GM12873 (cell line): ENCODE results near the gene SMYD1.

ENCODE experiments used
- CTCF ChIP-seq: IDR thresholded peaks from 2 replicates; pipeline ENCODE4 v1.5.1; 2012; ENCODE audit warnings: low read depth, mild to moderate bottlenecking, moderate library complexity, low read length, control low read depth; ENCODE audit not compliant: insufficient read depth; ENCODE audit errors: missing control alignments

SMYD1 gene

GRCh38 chr2:88051792-88052191 lies 15.8 kb upstream of the SMYD1 start:
- no peak for TF ChIP-seq CTCF

GRCh38 chr2:88053296-88053695 lies 14.3 kb upstream of the SMYD1 start:
- no peak for TF ChIP-seq CTCF

GRCh38 chr2:88053934-88054781 lies 13.5 kb upstream of the SMYD1 start:
- TF ChIP-seq CTCF = no peak

GRCh38 chr2:88054782-88055370 lies 12.7 kb upstream of the SMYD1 start:
- TF ChIP-seq CTCF = no peak

GRCh38 chr2:88055371-88056128 lies 12.1 kb upstream of the SMYD1 start, which contains the start of gene KRCC1:
Gene KRCC1, minus strand, starts transcription at chr2:88055783. Its CDS starts 27,220 bp downstream, at chr2:88028563.
- no peak for TF ChIP-seq CTCF

GRCh38 chr2:88057437-88057844 lies 10.2 kb upstream of the SMYD1 start:
- no peak for TF ChIP-seq CTCF

- no peak for TF ChIP-seq CTCF
Measured at GRCh38 chr2:88058191-88058590, 9.4 kb upstream of the SMYD1 start.
